GM18511 (cell line): ENCODE measurements around the gene SPNS2.

Experiments used
- ATAC-seq: cut with Tn5 transposase; IDR thresholded peaks from one replicate; pipeline ENCODE4 v1.9.1; 2021; ENCODE audit warnings: mild to moderate bottlenecking, moderate library complexity; ENCODE audit not compliant: unreplicated experiment

Gene SPNS2

GRCh38 chr17:4498461-4499397 lies at the start of gene SPNS2:
SPNS2 (plus strand) TSS chr17:4498881; CDS start chr17:4499048, 167 bp downstream.
- no peak for ATAC-seq

- no peak for ATAC-seq
Measured at GRCh38 chr17:4449736-4450135, 48.9 kb upstream of the SPNS2 start.

GRCh38 chr17:4450710-4451316 lies 47.9 kb upstream of the SPNS2 start:
- no peak for ATAC-seq

- no peak for ATAC-seq
Measured at GRCh38 chr17:4453812-4454591, 44.7 kb upstream of the SPNS2 start.

- ATAC-seq = no peak
Measured at GRCh38 chr17:4460661-4461060, 38.0 kb upstream of the SPNS2 start.

GRCh38 chr17:4463818-4464476 lies 34.7 kb upstream of the SPNS2 start:
- ATAC-seq = no peak

- no peak for ATAC-seq
Measured at GRCh38 chr17:4465786-4466185, 32.9 kb upstream of the SPNS2 start.

GRCh38 chr17:4467287-4467686 lies 31.4 kb upstream of the SPNS2 start:
- ATAC-seq = no peak

GRCh38 chr17:4469552-4469951 lies 29.1 kb upstream of the SPNS2 start:
- no peak for ATAC-seq

- no peak for ATAC-seq
Measured at GRCh38 chr17:4472286-4472685, 26.4 kb upstream of the SPNS2 start.

GRCh38 chr17:4474093-4474492 lies 24.6 kb upstream of the SPNS2 start:
- no peak for ATAC-seq

GRCh38 chr17:4475001-4475400 lies 23.7 kb upstream of the SPNS2 start:
- ATAC-seq = no peak

GRCh38 chr17:4475463-4475862 lies 23.2 kb upstream of the SPNS2 start:
- no peak for ATAC-seq

GRCh38 chr17:4476017-4476416 lies 22.7 kb upstream of the SPNS2 start:
- ATAC-seq = no peak

GRCh38 chr17:4476511-4477070 lies 22.1 kb upstream of the SPNS2 start:
- ATAC-seq = no peak

- no peak for ATAC-seq
Measured at GRCh38 chr17:4477255-4477791, 21.4 kb upstream of the SPNS2 start.

GRCh38 chr17:4478318-4478830 lies 20.3 kb upstream of the SPNS2 start:
- no peak for ATAC-seq

GRCh38 chr17:4479340-4479981 lies 19.2 kb upstream of the SPNS2 start:
- ATAC-seq = no peak

GRCh38 chr17:4479982-4480751 lies 18.5 kb upstream of the SPNS2 start:
- no peak for ATAC-seq
